SIG-M5 treated with dmso at 0.1 percent for 504 hours (cell line): ENCODE data around the gene PI16.

ENCODE experiments used
- DNase-seq: peaks from one replicate; lab custom pipeline; 2025; ENCODE audit not compliant: unreplicated experiment; lab: John Stamatoyannopoulos, UW

PI16 gene

DNA sequence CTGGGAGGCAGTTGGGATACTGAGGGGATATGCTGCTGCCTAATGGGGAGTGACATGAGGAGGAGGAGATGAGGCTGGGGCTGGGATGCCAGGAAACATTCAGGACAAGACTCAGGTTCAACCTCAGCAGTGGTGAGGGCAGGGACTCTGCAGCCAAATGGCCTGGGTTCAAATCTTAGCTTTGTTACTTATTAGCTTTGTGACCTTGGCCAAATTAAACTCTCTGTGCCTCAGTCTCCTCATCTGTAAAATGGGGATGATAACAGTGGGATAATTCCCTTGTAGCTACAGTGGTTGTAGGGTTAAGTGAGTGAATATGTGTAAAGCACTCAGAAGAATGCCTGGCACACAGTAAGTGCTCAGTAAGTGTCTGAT lies 1.9 kb downstream of the PI16 start:
- DNase-seq = no peak

DNA sequence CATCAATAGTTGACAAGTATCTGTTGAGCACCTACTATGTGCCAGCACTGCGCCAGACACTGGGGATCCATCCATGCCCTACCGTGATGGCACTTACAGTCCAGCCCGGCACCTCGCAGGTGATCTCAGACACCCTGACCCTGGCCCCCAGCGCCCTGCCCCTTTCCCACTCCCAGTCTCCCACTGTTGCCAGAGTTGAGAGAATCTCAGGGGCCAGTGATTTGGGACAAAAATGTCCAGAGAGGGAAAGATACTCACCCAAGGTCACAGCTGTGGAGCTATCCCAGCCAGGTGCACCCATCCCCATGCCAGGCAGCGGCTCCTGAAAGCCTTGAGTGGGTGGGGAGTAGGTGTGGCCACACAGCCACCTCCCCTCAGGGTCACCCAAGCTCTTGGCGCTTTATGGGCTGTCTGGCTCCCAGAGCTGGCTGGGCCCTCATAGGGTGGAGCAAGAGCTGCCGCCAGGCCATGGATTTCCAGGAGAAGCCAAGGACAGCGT lies 3.3 kb downstream of the PI16 start:
- DNase-seq = no peak

DNA sequence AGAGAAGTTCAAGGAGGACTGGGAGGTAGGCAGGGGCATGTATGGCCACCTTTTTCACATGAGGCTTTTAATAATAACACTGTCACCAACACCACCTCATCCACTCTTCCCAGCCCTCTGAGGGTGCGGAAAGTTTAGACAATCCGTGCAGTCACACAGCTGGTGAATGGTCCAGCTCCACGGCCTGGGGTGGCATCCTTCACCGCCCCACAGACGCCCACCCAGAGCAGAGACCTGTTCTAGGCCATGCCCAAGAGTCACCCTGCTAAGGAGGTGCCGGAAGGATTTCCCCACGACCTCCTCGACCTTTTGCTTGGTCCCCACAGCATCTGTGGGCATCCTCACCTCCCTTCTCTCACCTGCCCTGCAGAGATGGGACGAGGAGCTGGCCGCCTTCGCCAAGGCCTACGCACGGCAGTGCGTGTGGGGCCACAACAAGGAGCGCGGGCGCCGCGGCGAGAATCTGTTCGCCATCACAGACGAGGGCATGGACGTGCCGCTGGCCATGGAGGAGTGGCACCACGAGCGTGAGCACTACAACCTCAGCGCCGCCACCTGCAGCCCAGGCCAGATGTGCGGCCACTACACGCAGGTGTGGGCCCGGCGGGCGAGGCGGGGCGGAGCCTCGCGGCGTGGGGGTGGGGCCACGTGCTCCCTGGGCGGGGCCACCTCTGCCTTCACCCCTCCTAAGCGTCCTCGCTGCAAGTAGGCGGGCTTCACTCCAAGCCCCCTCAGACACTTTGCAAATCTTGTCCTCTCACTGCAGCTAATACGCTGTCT lies 4.4 kb downstream of the PI16 start:
- no peak for DNase-seq

DNA sequence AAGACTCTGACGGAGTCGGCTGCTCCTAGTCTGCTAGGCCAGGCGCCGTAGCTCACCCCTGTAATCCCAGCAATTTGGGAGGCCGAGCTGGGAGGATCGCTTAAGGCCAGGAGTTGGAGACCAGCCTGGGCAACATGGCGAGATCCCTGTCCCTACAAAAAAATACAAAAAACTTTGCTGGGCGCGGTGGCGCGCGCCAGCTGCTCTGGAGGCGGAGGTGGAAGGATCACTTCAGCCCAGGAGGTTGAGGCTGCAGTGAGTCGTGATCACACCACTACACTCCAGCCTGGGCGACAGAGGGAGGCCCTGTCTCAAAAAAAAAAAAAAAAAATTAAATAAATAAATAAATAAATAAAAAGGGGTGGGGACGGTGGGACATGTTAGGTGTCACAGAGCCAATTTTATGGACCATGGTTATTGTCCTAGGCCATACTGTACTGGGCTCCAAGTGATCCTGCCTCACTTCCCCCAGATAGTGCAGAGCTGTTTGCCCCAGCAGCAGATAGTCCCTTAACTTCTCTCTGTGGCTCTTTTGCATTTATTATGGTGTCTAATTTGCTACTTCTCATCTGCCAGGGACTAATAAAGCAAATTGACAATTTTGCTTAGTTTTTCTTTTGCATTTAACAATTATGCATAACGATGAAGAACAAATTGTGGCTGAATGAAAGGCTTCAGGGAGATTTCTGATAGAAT lies 5.2 kb downstream of the PI16 start:
- no peak for DNase-seq

DNA sequence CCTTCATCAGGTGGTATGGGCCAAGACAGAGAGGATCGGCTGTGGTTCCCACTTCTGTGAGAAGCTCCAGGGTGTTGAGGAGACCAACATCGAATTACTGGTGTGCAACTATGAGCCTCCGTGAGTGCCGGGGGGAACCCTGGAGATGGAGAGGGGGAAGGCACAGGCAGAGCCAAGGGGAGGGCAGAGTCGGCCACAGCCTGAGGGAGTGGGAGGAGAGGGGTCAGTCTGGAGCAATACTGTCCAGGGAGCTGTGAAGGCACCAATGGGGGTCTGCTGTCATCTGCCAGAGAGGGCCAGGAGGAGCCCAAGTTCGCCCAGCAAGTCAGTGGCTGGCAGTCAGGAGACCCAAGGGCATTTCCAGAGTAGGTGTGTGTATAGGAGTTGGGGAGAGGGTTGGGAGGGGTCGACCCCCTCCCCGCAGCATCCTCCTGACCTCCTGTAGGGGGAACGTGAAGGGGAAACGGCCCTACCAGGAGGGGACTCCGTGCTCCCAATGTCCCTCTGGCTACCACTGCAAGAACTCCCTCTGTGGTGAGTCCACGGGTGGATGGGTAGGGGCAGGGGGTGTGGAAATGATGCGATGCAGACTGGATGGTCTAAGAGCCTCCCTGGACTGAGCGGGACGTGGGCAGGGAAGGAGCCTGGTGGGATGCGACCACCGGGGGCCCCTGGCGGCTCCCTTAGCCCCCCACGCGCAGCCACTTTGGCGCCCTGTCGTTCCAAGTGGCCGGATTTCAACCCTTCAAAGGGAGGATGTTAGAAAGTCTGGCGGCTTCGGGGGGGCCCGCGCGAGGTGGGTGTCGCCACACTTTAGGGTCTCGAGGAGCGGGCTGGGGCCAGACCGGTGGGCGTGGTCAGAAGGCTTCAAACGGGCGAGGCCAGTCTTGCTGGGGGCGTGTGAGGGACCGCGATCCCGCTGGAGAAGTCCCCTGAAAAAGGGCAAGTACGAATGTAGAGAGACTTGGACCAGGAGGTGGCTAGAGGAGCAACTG lies 7.2 kb downstream of the PI16 start:
- DNase-seq = no peak

DNA sequence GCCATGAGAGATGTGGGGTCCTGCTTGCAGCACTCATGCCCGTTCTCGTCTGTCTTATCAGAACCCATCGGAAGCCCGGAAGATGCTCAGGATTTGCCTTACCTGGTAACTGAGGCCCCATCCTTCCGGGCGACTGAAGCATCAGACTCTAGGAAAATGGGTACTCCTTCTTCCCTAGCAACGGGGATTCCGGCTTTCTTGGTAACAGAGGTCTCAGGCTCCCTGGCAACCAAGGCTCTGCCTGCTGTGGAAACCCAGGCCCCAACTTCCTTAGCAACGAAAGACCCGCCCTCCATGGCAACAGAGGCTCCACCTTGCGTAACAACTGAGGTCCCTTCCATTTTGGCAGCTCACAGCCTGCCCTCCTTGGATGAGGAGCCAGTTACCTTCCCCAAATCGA lies 8.3 kb downstream of the PI16 start:
- DNase-seq = peak; percentile 96

DNA sequence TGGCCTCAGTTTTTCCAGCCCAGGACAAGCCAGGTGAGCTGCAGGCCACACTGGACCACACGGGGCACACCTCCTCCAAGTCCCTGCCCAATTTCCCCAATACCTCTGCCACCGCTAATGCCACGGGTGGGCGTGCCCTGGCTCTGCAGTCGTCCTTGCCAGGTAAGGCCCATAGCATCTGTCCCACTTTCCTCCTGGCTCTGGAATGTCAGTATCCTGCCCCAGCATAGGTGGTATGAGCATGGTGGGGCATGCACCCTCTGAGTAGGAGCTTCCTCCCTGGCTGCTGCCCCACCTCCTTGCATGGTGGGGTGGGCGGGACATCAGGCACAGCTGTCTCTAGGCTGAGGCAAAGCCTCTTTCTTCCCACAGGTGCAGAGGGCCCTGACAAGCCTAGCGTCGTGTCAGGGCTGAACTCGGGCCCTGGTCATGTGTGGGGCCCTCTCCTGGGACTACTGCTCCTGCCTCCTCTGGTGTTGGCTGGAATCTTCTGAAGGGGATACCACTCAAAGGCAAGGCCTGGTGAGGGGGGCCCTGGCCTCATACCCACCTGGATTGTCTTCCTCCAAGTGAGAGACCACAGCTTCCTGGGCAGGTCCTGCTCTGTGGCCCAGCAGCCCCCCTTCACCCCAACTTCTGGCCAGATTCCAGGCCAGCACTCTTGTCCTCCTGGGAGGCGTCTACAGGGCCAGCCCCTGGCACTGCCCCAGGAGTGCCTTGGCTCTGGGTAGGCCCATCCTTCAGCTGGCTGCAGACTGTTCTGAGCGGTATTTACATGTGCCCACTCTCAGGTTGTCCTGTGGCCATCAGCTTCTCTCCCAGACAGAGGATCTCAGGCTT lies 9.1 kb downstream of the PI16 start:
- peak; percentile 16 for DNase-seq

DNA sequence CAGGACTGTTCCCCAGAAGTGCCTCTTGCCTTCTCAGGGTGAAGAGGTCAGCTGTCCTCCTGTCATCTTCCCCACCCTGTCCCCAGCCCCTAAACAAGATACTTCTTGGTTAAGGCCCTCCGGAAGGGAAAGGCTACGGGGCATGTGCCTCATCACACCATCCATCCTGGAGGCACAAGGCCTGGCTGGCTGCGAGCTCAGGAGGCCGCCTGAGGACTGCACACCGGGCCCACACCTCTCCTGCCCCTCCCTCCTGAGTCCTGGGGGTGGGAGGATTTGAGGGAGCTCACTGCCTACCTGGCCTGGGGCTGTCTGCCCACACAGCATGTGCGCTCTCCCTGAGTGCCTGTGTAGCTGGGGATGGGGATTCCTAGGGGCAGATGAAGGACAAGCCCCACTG lies 9.8 kb downstream of the PI16 start:
- no peak for DNase-seq

DNA sequence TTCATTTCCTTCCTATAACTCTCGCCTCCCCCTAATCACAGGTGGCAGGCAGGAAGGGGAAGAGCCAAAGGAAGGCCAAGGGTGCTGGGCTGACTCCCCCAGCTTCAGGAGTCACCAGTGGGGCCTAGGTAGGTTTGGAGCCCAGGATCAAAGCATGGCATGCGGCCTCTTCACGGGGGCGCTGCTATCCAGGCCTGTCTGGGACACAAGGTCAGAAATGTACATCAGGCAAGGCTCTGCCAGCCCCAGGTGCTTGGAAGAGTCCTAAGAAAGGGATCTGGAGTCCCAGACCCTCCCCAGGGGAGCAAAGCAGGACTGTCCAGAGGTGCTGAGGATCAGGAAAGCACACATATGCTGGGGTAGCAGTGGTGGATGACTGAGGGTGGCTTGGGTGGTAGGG lies 10.4 kb downstream of the PI16 start:
- DNase-seq = no peak

DNA sequence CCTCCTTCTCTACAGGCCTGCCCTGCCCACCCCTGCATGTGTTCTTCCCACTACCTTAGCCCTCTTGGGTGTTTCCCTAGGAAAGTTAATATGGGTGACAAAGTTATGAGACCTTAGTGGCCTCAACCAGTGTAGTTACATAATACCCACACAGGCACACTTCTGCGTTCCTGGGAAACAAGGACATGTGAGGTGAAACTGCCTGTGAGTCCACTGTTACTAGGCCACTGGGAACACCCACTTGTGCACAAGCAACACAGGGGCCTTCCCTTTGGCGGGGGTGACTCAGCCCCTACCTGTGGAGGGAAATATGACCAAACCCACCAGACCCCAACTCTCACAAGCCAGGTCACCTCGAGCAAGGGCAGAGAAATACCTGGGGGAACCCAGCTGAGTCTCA lies 12.8 kb downstream of the PI16 start:
- DNase-seq = no peak

DNA sequence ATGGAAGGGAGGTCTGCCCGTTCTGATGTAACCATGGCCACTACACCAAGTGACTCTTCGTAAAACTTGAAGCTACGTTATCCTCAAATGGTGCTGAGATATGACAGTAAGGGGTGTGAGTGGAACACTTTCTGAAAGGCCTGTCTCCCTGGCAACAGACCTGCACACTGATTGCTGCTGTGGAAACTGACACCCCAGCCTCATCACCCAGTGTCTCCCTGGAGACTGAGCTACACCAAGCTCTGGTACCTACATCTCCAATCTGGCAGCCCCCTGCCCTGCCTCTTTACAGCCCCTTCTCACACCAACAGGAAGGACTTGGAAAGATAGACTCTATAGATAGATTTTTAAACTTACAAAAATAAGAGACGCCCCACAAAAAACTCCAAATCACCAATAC lies 13.2 kb downstream of the PI16 start:
- no peak for DNase-seq

DNA sequence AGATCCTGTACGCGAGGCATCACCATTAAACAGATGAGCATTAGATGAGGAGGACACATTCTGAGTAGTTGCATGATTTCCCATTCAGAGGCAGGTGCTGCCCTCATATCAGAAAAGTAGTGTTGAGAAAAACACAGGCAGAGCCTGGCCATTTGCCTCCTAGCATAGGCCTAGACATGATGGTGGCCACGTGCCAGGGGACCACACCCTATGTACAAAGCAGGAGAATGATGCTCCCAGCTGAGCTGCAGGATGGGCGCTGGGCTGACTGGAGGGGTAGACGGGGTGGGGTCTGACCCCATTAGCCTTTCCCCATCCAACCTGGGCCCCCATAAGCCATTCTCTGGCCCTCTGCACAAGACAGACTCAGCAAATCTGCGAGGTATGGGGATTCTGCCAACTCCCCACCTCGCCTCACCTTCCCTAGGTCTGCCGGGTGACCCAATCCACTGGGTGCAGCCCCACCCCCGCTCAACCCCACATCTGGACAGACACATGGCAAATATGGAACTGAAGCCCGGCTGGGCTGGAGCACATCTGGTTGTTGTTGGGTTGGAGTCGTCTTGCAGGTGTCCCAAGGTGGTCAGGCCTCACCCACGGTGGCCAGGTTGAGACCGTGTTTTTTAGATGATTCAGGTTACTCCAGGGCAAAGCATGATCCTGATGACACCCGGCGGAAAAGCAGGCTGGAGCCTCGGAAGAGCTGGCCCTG lies 13.9 kb downstream of the PI16 start:
- DNase-seq = no peak

DNA sequence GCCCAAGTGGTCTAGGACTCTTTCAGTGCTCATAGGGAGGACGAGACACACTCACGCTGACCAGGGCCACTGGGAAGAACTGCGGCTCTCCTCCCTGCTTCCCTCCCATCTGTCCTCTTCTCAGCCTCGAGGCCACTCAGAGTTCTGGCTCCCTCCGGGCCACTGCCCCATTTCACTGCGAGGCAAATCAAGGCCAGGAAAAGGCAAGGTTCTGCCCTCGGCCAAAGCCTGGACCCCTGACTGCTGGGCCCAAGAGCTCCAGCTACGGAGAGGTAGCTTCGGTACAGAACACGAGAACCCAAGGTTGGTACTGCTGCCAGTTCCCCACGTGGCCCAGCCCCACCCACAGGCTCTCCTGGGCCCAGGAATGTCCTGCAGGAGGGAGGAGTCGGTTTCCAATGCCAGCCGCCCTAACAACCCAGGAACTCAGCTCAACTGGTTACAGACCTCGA lies 14.7 kb downstream of the PI16 start:
- DNase-seq = no peak

DNA sequence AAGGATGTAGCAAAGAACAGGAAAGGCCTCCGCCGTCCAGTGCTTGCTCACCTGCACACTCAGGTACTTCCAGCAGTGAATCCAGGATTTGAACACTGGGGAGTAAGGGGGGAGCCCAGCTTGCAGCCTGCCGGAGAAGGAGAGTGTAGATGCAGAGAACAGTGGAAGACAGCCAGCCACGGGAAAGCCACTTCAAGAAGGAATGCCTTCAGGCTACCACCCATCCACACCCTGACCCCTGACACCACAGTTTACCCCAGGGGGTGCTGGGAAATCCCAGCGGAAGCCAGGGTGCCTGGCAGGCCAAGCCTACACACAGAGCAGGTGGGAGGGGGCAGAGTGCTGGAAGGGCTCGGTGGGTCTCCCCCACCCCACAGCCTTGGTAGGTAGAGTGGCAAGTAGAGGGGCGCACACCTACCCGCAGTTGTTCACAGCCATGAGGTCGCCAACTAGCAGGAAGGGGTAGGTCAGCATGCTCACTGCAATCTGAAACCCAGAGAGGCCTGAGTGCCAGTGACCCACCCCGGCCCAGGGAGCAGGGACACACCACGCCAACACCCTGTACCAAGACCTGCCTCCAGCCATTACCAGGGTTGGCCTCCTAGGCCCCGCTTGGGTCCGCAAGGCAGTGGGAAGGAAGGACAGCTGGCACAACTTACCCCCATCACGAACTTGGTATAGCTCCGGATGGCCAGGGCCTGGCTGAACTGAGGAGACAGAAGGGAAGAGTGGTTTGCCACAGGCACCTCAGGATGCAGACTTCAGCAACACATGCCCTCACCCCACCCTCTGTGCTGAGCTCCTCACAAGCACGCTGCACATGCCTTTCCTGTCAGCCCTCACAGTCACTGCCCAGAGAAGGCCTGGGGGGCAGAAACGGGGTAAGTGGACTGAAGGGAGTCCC lies 15.7 kb downstream of the PI16 start:
- no peak for DNase-seq

DNA sequence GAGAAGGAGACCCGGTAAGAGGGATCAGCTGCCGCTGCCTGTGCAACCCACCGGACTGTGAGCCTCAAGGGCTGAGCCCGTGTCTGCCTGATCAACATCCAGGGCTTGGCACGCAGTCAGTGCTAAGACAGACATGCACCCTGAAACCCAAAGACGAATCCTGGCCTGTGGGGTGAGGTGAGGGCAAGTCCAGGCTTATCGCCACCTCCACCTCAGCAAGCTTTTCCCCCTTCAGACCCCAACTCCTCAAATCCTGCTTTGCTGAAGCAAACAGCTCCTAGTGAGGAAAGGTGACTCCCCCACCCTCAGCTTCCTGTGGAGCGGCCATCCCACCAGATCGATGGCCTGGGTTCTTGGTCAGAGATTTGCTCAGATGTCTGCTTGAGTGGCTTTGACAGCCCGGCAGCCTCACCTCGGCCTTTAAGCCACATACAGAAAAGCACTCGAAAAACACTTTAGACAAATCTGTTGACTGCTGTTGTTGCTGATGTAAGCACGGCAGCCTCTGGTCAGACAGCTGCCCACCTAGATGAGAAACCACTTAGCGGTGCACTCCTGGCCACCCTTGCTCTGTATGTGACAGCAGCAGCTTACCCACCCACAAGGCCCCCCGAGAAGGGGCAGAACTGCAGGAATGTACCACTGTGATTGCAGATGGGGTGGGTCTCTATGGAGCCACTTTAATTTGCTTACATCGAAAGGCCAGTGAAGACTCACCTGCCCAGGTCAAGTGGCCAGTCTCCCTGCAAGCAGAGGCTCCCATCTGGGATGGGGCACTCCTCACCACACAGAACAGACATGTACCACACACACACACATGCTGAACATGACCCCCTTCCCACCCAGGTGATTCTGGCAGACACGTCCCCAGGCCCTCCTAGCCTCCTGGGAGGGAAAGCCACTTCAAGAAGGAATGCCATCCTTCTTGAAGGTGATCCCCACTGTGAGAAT lies 16.6 kb downstream of the PI16 start:
- no peak for DNase-seq

DNA sequence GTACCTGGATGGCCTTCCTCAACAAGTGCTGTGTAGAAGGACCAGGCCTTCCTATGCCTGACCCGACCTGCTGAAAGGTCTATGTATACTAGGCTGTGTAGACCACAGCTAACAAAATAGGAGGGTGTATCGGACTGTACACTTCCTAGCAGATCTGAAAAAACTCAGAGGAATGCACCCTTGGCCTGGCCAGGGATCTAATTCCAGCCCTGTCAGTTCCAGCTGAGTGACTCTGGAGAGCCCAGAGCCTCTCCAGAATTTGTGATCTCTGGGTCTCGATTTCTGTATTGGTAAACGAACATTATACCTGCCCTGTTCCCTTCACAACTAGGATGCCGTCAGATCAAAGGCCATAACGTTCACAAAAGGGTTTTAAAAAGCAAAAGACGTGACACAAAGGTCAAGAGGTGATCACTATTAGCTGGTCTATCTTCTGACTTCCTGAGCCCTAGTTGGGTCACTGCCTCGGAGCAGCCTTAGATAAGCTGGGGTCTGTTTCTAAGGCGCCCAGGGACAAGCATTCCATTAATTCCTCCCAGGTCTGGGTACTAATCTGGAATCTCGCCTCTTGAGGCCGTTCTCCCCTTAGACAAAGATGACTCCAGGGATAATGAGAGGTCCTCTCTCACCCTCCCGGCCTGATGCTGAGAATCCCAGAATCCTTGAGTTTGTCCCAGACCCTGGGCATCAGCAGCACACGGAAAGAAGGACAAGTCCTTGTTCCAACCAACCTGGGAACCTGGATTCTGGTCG lies 17.6 kb downstream of the PI16 start:
- no peak for DNase-seq

DNA sequence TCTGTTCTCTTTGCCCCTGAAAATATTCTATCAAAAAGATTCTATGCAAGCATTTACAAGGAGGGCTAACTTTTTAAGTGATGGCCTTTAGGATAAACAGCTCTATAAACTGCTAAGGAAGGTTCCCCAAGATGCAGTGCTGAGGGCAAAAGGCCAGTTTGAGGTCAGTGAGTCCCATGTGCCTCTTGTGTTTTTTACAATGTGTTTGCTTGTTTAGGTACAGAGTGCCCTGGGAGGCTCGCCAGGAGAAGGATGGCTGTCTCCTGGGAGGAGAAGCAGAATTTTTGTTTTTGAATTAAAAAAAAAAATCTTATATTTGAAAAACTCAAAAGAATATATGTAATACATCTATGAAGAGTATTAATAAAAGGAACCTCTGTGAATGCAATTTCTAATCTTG lies 18.7 kb downstream of the PI16 start:
- no peak for DNase-seq
